Measurements from ENCODE around the gene ABCC8. TPM values are rescaled to one million over a fixed set of nuclear protein-coding genes. Genes with fewer than 3 reads are reported as not detected.

Gene ABCC8
- total RNA-seq, 1 experiment from 2014 or later: 2.4 TPM

- DNase-seq: no peak
- Histone ChIP-seq H3K4me1 (ENCODE audit: insufficient read depth, low read length) (0 out of 2 replicates have a peak, but pooled peaks cover 5% of the 10 kb centered on the region), H2AFZ (ENCODE audit: low read length) (no peak overlapping the region), H3K27ac (ENCODE audit: insufficient read length, low read depth, low read length) (no peak overlapping the region), H3T11ph (ENCODE audit: low read length) (no peak overlapping the region), H3K23ac (ENCODE audit: insufficient read length, low read depth, low read length) (no peak overlapping the region), H3K18ac (ENCODE audit: insufficient read length, low read depth, low read length) (no peak overlapping the region), H2BK12ac (ENCODE audit: insufficient read length, low read depth, low read length) (no peak overlapping the region), H3K23me2 (ENCODE audit: insufficient read length, low read depth, low read length, poor library complexity, severe bottlenecking) (no peaks in the 10 kb centered on the region), H3K4me2 (ENCODE audit: insufficient read depth, insufficient read length, low read length) (no peak overlapping the region), H2BK120ac (ENCODE audit: low read depth, low read length, poor library complexity, severe bottlenecking) (no peak overlapping the region), H4K20me1 (ENCODE audit: control insufficient read depth, insufficient read depth, insufficient read length) (no peaks in the 10 kb centered on the region), H3K4ac (ENCODE audit: low read depth, low read length) (no peak overlapping the region), H4K5ac (ENCODE audit: insufficient read length, low read depth, low read length) (no peak overlapping the region), H3K27me3 (ENCODE audit: insufficient read depth, low read length) (no peaks in the 10 kb centered on the region; the same call in 1 of the 2 replicates), H4K8ac (replicated peaks; ENCODE audit: insufficient read length, low read depth, low read length) (no peak overlapping the region), H4K91ac (ENCODE audit: insufficient read length, low read depth, low read length) (no peak overlapping the region), H3K14ac (ENCODE audit: insufficient read depth, low read length) (no peak overlapping the region), H3K56ac (ENCODE audit: insufficient read length, low read depth, low read length) (no peak overlapping the region), H3K79me1 (ENCODE audit: insufficient read depth, low read depth, low read length, poor library complexity, severe bottlenecking) (no peaks in the 10 kb centered on the region), H3K79me2 (ENCODE audit: insufficient read depth, low read length) (no peaks in the 10 kb centered on the region), H2BK15ac (ENCODE audit: low read depth, low read length) (no peak overlapping the region), H3K9me3 (ENCODE audit: control insufficient read depth, low read depth, low read length) (no peaks in the 10 kb centered on the region), H2BK5ac (ENCODE audit: insufficient read length, low read length) (no peak overlapping the region), H2BK20ac (ENCODE audit: low read depth, low read length, poor library complexity, severe bottlenecking) (no peak overlapping the region), H2AK5ac (ENCODE audit: insufficient read length, low read length) (no peak overlapping the region), H3K9ac (ENCODE audit: extremely low read depth, insufficient read length, low read length) (no peak overlapping the region)
- peaks cover 10 to 14% of the 10 kb centered on the region in 2 experiments for H3K4me1 Mint-ChIP-seq
- H3K27me3 Mint-ChIP-seq (ENCODE audit: low read depth): peaks cover 11% of the 10 kb centered on the region
- no peak for TF ChIP-seq CTCF (conservative IDR thresholded peaks at IDR 0.05)
- H3K36me3 Mint-ChIP-seq (ENCODE audit: insufficient read depth in 1 of 3, low read depth in 3 of 3): peaks cover 4 to 9% (median 9%) of the 10 kb centered on the region in 3 experiments; a peak in 4 of 7 replicates
- no peak overlapping the region for H3K4me3 Mint-ChIP-seq
- no CpG with 5 or more reads among the region's 2 CpGs for WGBS (ENCODE audit: extremely low coverage, insufficient read length, low lambda C conversion rate)
- no peak overlapping the region for H3K27ac Mint-ChIP-seq
- peaks cover 2 to 6% of the 10 kb centered on the region in 2 experiments; a peak in 1 of 5 replicates for H3K9me3 Mint-ChIP-seq
These were observed 24.0 kb downstream of the ABCC8 start for GRCh38 chr11:17452668-17453067.

Data from H9 (cell line).